ENCODE results near the gene RGS6.

The RGS6 gene

GRCh38 chr14:72017290-72017689, 85.1 kb downstream of the RGS6 start:
- DNase-seq, result no peak

GRCh38 chr14:72023128-72024042, 91.2 kb downstream of the RGS6 start:
- DNase-seq, result peak; percentile 3 to 43 (median 27)

GRCh38 chr14:72024043-72024407, 91.8 kb downstream of the RGS6 start:
- peak; percentile 66 to 73 (median 67) for DNase-seq

- no peak for DNase-seq
Observed at GRCh38 chr14:72024504-72024903, 92.3 kb downstream of the RGS6 start.

- no peak for DNase-seq
Observed at GRCh38 chr14:72026536-72026935, 94.3 kb downstream of the RGS6 start.

GRCh38 chr14:72027061-72027460, 94.8 kb downstream of the RGS6 start:
- DNase-seq, result no peak

GRCh38 chr14:72033365-72033764, 101.1 kb downstream of the RGS6 start:
- no peak for DNase-seq

GRCh38 chr14:72040528-72040927, 108.3 kb downstream of the RGS6 start:
- no peak for DNase-seq

- no peak for DNase-seq
Observed at GRCh38 chr14:72045271-72045670, 113.0 kb downstream of the RGS6 start.

GRCh38 chr14:72045885-72046284, 113.7 kb downstream of the RGS6 start:
- DNase-seq, result no peak

- DNase-seq, result peak; percentile 1 to 38 (median 7)
Observed at GRCh38 chr14:72049462-72049861, 117.2 kb downstream of the RGS6 start.

- no peak for DNase-seq
Observed at GRCh38 chr14:72052356-72052755, 120.1 kb downstream of the RGS6 start.

GRCh38 chr14:72053651-72054050, 121.4 kb downstream of the RGS6 start:
- no peak for DNase-seq

- DNase-seq, result peak; percentile 13 to 36 (median 17)
Observed at GRCh38 chr14:72054911-72055310, 122.7 kb downstream of the RGS6 start.

GRCh38 chr14:72057701-72058285, 125.6 kb downstream of the RGS6 start:
- no peak for DNase-seq

GRCh38 chr14:72060460-72060859, 128.2 kb downstream of the RGS6 start:
- no peak for DNase-seq

- no peak for DNase-seq
Observed at GRCh38 chr14:72060917-72061316, 128.7 kb downstream of the RGS6 start.

- DNase-seq, result no peak
Observed at GRCh38 chr14:72061718-72062117, 129.5 kb downstream of the RGS6 start.

GRCh38 chr14:72063761-72064282, 131.6 kb downstream of the RGS6 start:
- no peak for DNase-seq

- DNase-seq, result no peak
Observed at GRCh38 chr14:72064501-72064900, 132.3 kb downstream of the RGS6 start.

GRCh38 chr14:72070458-72070857, 138.2 kb downstream of the RGS6 start:
- DNase-seq, result no peak

- no peak for DNase-seq
Observed at GRCh38 chr14:72075649-72076334, 143.6 kb downstream of the RGS6 start.

- DNase-seq, result no peak
Observed at GRCh38 chr14:72081137-72081536, 148.9 kb downstream of the RGS6 start.

GRCh38 chr14:72084935-72085334, 152.7 kb downstream of the RGS6 start:
- no peak for DNase-seq
